Thoracic aorta (tissue), 2 donors: Measurements from ENCODE around the gene FBXL16. TPM values are rescaled to one million over a fixed set of nuclear protein-coding genes. Genes with fewer than 3 reads are reported as not detected.

Source experiments
- ATAC-seq: fragments of 150-250 bp; one replicate; pipeline ENCODE4 v1.8.0; 2017; ENCODE audit warnings: low read depth; ENCODE audit not compliant: insufficient number of reproducible peaks, low FRiP score
- DNase-seq: peaks from one replicate; pipeline ENCODE4 v3.0.0-alpha.2; 2020; ENCODE audit warnings: low spot score
- H3K27ac ChIP-seq, 2 donors: fragments of 200-600 bp; sonication (generic); 1 replicate in 1 of 2; 2 replicates in 1 of 2; pipeline ENCODE4 v1.5.1; 2016; ENCODE audit warnings: mild to moderate bottlenecking in 2 of 2, moderate library complexity in 2 of 2
- H3K27me3 ChIP-seq: fragments of 200-600 bp; sonication (generic); replicated peaks from 2 replicates; pipeline ENCODE4 v1.6.0; 2016; ENCODE audit warnings: mild to moderate bottlenecking; ENCODE audit not compliant: insufficient read depth
- H3K36me3 ChIP-seq: fragments of 200-600 bp; sonication (generic); one replicate; pipeline ENCODE4 v1.5.1; 2016
- H3K4me1 ChIP-seq, 2 donors: fragments of 200-600 bp; sonication (generic); 1 replicate in 1 of 2; 2 replicates in 1 of 2; pipeline versions ENCODE4 v1.5.1 to v1.6.0; 2016; ENCODE audit warnings: low read depth in 2 of 2, mild to moderate bottlenecking in 1 of 2; ENCODE audit not compliant: control insufficient read depth in 1 of 2
- H3K4me3 ChIP-seq: fragments of 200-600 bp; sonication (generic); 2 replicates; pipeline ENCODE4 v1.5.1; 2016; ENCODE audit warnings: mild to moderate bottlenecking
- H3K9me3 ChIP-seq: fragments of 200-600 bp; sonication (generic); 2 replicates; pipeline ENCODE4 v1.5.1; 2016
- CTCF ChIP-seq: fragments of 200-600 bp; sonication (generic); IDR thresholded peaks from one replicate; pipeline ENCODE4 v1.5.1; 2019; ENCODE audit warnings: antibody characterized with exemption
- total RNA-seq, 2 donors: library from RNA; depleted of rRNA; stranded (reverse); fragments of >200 nt; gene quantifications; one replicate each; pipeline versions ENCODE4 v1.1.0 to v1.2.3, GENCODE V29; 2016

FBXL16 gene
- total RNA-seq, 2 donors from 2014 or later = not detected

GRCh38 chr16:649631-650030 lies 56.0 kb downstream of the FBXL16 start:
- peak overlapping the region; percentile 79 for H3K4me3 ChIP-seq
- peaks cover 15 to 27% of the 10 kb centered on the region in 2 donors for H3K4me1 ChIP-seq
- TF ChIP-seq CTCF = no peak
- no peaks in the 10 kb centered on the region for H3K9me3 ChIP-seq
- H3K27ac ChIP-seq = no peak overlapping the region
- H3K27me3 ChIP-seq = no peaks in the 10 kb centered on the region
- H3K36me3 ChIP-seq = no peaks in the 10 kb centered on the region
- no peak for ATAC-seq
- DNase-seq = no peak

- Histone ChIP-seq H3K27me3 (no peaks in the 10 kb centered on the region), H3K36me3 (no peaks in the 10 kb centered on the region), H3K4me3 (peak within 1 kb of the TSS; percentile 79), H3K9me3 (no peaks in the 10 kb centered on the region), H3K27ac (peak within 1 kb of the TSS; percentile 71 to 81), H3K4me1 (peaks cover 15 to 27% of the 10 kb centered on the region in 2 donors)
- ATAC-seq (peak; percentile 59), DNase-seq (peak; percentile 64)
- no peak for TF ChIP-seq CTCF
Observed at GRCh38 chr16:648781-649589, 56.6 kb downstream of the FBXL16 start, which contains the start of gene WDR90. WDR90 (plus strand) TSS chr16:649365; CDS start chr16:649417, 52 bp downstream.

- no peak for TF ChIP-seq CTCF
- H3K9me3 ChIP-seq = no peaks in the 10 kb centered on the region
- H3K27me3 ChIP-seq = no peaks in the 10 kb centered on the region
- peak overlapping the region; percentile 71 to 81 for H3K27ac ChIP-seq
- H3K4me3 ChIP-seq = peak overlapping the region; percentile 79
- ATAC-seq (no peak), DNase-seq (no peak)
- peaks cover 15 to 28% of the 10 kb centered on the region in 2 donors for H3K4me1 ChIP-seq
- H3K36me3 ChIP-seq = no peaks in the 10 kb centered on the region
Observed at GRCh38 chr16:648071-648780, 57.4 kb downstream of the FBXL16 start.

- peaks cover 24 to 37% of the 10 kb centered on the region in 2 donors for H3K4me1 ChIP-seq
- H3K27ac ChIP-seq = no peak overlapping the region
- no peaks in the 10 kb centered on the region for H3K36me3 ChIP-seq
- DNase-seq = no peak
- no peak overlapping the region for H3K4me3 ChIP-seq
- no peaks in the 10 kb centered on the region for H3K9me3 ChIP-seq
- H3K27me3 ChIP-seq = no peaks in the 10 kb centered on the region
- TF ChIP-seq CTCF = no peak
- ATAC-seq = no peak
Observed at GRCh38 chr16:647173-647902, 58.3 kb downstream of the FBXL16 start.
